Measurements from ENCODE around the gene PLA2G12B.

- TF ChIP-seq, protein P1, sequence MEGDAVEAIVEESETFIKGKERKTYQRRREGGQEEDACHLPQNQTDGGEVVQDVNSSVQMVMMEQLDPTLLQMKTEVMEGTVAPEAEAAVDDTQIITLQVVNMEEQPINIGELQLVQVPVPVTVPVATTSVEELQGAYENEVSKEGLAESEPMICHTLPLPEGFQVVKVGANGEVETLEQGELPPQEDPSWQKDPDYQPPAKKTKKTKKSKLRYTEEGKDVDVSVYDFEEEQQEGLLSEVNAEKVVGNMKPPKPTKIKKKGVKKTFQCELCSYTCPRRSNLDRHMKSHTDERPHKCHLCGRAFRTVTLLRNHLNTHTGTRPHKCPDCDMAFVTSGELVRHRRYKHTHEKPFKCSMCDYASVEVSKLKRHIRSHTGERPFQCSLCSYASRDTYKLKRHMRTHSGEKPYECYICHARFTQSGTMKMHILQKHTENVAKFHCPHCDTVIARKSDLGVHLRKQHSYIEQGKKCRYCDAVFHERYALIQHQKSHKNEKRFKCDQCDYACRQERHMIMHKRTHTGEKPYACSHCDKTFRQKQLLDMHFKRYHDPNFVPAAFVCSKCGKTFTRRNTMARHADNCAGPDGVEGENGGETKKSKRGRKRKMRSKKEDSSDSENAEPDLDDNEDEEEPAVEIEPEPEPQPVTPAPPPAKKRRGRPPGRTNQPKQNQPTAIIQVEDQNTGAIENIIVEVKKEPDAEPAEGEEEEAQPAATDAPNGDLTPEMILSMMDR (IDR thresholded peaks at IDR 0.05 in 8 of 11, conservative IDR thresholded peaks at IDR 0.05 in 3 of 11): no peak
- TF ChIP-seq POLR2A (IDR thresholded peaks at IDR 0.05) (no peak), POLR2AphosphoS5 (IDR thresholded peaks at IDR 0.05) (no peak)
These were observed 61.3 kb downstream of the PLA2G12B start, which contains the start of gene OIT3 for GRCh38 chr10:72893136-72893798.

Data from spleen (tissue), 7 donors.